NCI-H2107 treated with DMSO at 0.1 percent for 48 hours (cell line): ENCODE data around the gene ZDHHC11B.
"Not testable (repeated sequence)": the region's sequence is repeated elsewhere in the genome, so short reads cannot be mapped to it uniquely, and the experiment has no call there.

Source experiments
- DNase-seq: peaks from one replicate; lab custom pipeline; 2025; ENCODE audit not compliant: unreplicated experiment; lab: John Stamatoyannopoulos, UW

ZDHHC11B gene

DNA sequence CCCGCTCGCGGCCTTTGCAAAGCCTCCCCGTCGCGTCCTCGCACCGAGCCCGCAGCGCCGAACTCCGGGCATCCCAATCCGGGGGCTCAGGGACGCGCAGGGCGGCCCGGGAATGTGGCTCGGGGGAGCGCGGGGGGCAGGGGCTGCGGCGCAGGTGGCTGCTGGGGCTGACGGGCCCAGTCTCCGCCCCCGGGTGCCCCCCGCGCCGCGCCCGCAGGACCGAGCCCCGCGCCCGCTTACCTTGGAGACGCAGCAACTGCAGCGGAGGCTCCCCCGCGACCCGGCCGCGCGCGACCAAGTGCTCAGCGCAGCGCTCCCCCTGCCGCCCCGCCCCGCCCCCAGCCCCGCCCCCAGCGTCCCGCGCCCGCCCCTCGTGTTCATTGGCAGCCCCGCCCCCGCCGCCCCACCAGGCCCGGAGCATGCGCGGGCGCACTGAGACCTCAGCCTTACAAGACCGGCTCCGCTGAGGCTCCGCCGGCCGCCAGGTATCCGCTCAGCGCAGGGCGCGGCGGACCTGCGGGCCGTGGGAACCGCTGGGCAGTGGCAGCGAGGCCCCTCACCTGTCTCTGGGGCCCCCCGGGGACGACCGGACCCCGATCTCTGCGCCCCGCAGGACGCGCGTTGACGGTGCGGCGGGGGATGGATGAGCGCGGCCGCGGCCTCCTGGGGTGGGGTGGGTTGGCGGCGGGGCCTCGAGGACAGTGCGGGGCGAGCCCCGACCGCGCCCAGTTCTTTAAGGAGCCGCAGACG, at the start of gene ZDHHC11B:
Gene ZDHHC11B (minus strand): TSS at position 302 of the 750 bp plus-strand sequence. CDS start 17,810 bp downstream, outside the sequence.
- peak; percentile 61 for DNase-seq

DNA sequence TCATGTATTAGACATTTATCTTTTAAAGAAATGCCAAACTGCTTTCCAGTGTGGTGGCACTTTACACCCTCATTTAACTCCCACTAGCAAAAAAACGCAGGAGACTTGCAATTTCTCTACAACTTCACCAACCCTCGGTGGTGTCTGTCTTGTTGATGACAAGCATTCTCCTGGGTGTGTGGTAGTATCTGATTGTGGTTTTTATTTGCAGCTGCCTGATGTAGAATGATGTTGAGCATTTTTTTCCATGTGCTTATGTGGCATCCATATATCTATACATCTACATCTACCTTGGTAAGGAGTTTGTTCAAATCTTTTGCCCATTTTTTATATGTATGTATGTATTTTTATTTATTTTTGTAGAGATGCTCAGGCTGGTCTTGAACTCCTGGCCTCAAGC, 49.5 kb upstream of the ZDHHC11B start:
- not testable (repeated sequence) for DNase-seq

DNA sequence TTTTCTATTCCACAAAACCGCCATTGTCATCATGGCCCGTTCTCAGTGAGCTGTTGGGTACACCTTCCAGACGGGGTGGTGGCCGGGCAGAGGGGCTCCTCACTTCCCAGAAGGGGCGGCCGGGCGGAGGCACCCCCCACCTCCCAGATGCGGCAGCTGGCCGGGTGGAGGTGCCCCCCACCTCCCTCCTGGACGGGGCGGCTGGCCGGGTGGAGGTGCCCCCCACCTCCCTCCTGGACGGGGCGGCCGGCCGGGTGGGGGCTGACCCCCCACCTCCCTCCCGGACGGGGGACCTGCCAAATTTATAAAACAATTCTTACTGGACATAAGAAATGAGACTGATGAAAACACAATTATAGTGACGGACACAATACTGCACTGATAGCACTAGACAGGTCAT, 43.7 kb upstream of the ZDHHC11B start:
- not testable (repeated sequence) for DNase-seq

- DNase-seq: not testable (repeated sequence)
Measured at GRCh38 chr5:825544-825943, 41.0 kb upstream of the ZDHHC11B start.

DNA sequence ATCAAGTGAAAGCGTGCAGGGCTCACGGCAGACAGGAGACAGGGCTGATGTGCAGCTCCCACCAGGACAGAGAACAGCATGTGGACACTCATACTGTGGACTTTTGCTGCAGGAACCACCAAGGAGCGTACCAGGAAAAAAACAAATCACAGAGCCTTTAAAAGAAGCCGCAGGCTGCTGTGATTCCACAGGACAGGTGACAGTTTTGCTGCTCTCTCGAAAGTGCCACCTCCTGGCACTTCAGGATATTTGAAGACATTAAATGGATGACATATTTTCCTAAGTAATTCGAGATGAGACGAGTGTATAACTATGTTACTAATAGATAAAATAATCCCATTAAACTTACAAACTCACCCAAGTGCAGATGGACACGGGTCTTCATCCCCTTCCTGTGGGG, 37.0 kb upstream of the ZDHHC11B start:
- no peak for DNase-seq

GRCh38 chr5:820245-820644, 35.7 kb upstream of the ZDHHC11B start:
- no peak for DNase-seq

DNA sequence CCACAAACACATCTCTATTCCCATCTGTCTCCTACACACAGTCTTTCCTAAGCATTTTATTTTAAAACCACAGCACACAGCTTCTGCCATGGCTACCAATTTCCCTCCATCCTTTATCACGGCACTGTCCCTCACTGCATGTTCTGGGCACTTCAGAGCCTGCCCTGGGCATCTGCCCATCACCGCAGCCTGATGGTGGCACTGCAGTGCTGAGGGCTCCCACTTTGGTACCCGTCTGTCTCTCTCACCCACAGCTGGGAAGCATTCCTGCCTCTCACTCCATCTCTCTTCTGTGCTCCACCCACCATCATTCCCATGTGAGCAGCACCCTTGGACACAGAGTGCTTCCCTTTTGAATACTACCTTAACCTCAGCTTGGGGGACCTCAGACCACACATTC, 34.5 kb upstream of the ZDHHC11B start:
- DNase-seq: no peak

GRCh38 chr5:816176-816575, 31.6 kb upstream of the ZDHHC11B start:
- no peak for DNase-seq

DNA sequence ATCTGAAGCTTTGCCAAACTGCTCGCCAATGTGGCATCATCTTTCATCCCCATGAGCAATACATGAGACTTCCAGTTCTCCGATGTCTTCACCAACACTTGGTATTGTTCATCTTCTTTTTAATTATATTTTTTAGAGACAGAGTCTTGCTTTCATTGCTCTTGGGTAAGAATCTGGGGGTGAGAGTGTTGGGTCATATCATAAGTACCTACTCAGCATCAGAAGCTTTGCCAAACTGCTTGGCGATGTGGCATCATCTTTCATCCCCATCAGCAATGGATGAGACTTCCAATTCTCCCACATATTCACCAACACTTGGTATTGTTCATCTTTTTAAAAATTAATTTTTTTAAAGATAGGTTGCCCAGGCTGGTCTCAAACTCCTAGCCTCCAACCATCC, 30.9 kb upstream of the ZDHHC11B start:
- no peak for DNase-seq

DNA sequence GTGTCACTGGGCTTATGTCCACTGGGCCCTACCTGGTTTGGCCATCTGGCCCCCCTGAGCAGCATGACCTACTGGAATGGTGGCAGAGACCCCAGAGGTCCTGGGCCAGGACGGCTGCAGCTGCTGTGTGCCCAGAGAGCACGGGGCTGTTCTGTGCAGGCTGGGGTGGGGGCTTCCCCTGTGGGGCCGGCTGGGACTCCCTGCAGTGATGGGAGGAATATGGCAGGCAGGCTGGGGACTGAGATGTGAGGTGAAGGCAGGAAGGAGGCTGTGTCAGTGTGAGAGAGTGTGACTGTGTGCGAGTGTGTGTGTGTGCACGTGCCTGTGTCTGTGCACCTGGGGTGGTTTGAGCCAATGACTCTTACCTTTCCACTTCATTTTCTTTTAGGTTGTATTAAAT, 29.0 kb upstream of the ZDHHC11B start:
- DNase-seq: not testable (repeated sequence)

DNA sequence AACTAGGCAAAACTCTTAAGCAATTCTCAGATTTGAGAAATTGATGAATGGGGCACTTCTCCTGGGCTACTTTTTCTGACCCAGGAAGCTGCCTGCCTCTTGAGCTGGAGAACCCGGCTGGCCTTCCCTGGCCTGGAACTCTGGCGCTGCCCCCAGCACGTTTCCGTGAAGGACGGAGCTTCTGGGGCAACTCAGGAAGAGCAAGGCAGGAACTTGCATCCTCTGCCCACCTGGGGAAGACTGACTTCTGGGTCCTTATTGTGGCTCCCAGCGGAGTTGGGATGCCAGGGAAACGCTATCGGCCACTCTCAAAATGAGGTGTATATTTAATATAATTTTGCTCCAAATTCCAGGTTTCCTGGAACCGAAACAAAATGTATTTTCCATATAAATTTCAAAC, 26.9 kb upstream of the ZDHHC11B start:
- DNase-seq: not testable (repeated sequence)

DNA sequence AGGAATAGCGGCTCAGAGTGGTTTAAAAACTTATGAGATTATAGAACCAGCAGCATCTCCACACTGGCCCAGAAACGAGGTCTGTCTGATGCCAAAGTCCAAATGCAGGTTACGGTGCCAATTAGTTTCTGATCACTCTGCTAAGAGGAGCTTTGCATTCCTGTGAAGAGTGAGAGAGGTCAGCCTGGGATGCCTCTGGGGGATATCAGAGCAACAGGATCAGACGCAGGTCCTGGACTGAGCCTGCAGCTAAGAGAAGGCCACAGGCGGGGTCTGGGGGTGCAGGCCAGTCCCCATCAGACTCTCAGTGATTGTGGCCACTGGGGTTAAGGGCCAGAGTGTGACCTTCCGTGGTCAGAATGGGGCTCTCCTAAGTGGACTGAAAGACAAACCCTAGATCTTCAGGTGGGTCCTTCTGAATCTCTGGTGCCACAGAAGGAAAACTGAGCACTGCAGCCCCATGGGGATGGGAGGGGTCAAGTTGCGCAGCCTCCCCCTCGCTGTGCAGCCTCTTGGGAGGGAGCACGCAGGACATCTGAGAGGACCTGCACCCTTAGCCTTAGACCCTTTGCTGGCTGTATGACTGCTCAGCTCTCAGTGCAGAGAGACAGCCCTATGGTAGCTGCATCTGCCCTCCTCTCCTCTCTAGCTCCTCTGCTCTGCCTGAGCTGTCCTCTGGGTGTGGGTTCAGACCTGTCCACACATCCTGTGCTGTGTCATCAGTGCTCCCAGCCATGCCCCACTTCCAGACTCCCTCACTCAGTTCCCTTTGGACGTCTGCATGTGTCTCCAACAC, 23.4 kb upstream of the ZDHHC11B start:
- DNase-seq: not testable (repeated sequence)

DNA sequence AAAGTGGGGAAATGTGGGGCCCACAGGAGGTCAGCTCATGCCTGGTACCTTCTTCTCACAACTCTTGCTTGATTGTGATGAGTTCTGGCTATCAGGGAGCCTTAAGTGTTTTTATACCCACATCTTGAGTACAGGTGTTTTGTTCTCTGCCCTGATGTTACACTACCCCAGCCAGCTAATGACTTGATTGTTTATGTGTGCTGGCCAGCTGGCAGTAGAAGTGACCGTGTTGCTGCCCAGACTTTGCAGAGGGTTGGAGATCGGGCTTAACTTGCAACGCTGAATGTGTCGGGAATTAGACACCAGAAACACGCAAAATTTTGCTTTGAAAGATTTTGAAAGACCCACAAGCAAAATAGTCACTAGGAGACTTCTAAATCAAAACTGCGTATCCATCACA, 16.9 kb upstream of the ZDHHC11B start:
- DNase-seq: no peak

GRCh38 chr5:801055-801454, 16.5 kb upstream of the ZDHHC11B start:
- DNase-seq: not testable (repeated sequence)

DNA sequence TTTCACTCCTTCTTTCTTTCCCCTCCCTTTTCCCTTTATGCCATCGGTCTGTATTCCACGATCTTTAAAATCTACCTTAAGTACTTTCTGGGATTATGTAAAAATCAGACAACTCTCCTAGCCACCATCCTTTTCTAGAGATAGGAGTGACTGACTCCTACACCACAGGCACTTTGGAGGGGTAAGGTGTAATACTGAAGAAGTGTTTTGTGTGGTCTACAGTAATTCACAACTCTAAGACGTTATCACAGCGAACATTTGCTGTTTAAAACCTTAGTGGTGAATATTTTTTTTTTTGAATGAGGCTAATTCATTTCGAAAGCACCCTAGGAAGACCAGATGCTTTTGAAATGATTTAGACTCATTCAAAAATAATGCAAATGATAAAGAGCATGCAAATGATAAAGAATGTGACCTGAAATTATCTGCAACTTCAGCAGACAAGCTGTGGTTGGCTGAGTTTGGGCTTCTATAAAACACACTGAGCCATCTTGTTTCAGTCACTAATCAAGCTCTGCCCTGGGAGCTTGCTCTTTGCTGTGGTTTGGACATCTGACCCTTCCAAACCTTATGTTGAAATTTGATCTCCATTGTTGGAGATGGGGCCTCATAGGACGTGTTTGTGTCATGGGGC, 14.1 kb upstream of the ZDHHC11B start:
- not testable (repeated sequence) for DNase-seq

DNA sequence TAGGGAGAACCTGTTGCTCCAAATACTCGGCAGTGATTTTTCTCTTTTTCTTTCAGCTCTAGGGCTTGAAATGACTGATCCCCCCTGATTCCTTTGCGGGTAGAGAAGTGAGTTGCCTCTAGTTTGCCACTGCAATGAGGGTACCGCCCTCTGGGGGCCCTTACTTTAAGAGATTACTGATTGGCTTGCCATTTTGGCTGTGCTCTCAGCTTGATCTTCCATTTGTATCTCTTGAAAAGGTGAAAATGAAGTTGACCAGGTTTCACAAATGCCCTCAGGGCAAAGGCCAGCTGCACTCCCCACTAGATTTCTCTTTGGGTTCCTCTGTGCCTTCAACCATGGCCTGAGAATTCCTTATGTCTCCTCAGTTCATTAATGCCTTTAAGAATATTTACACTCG, 13.5 kb upstream of the ZDHHC11B start:
- not testable (repeated sequence) for DNase-seq

- not testable (repeated sequence) for DNase-seq
Measured at GRCh38 chr5:795873-796272, 11.3 kb upstream of the ZDHHC11B start.

- not testable (repeated sequence) for DNase-seq
Measured at GRCh38 chr5:794948-795347, 10.4 kb upstream of the ZDHHC11B start.

DNA sequence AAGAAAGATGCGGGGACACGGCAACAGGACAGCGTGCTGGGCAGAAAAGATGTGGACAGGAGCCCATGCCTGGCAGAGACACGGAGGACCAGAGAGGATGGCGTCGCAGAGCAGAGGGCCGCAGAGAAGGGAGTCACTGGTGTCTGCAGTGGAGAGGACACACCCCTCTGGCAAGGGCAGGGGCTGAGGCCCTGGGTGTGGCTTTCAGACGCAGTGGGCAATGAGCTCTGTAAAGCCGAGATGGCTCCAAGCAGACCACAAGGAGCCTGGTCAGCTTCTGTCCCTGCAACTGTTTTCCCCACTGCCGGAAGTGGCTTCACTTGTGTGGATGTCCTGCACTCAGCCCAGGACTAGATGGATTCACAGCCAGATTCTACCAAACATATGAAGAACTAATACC, 4.2 kb upstream of the ZDHHC11B start:
- not testable (repeated sequence) for DNase-seq

DNA sequence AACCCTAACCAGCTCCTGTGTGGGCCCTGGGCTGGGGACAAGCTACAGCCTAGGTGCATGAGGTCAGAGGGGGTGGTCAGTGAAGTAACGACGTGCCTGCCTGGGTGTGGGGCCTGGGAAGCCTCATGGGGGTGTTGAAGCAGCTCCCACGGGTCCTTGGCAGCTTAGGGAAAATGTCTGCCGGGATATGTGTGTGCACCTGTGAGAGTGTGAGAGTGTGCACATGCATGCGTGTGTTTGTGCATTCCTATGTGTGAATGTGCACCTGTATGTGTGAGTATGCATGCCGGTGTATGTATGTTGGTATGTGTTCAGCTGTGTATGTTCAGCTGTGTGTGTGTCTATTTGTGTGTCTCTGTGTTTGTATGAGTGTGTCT, 3.3 kb upstream of the ZDHHC11B start:
- DNase-seq: not testable (repeated sequence)

DNA sequence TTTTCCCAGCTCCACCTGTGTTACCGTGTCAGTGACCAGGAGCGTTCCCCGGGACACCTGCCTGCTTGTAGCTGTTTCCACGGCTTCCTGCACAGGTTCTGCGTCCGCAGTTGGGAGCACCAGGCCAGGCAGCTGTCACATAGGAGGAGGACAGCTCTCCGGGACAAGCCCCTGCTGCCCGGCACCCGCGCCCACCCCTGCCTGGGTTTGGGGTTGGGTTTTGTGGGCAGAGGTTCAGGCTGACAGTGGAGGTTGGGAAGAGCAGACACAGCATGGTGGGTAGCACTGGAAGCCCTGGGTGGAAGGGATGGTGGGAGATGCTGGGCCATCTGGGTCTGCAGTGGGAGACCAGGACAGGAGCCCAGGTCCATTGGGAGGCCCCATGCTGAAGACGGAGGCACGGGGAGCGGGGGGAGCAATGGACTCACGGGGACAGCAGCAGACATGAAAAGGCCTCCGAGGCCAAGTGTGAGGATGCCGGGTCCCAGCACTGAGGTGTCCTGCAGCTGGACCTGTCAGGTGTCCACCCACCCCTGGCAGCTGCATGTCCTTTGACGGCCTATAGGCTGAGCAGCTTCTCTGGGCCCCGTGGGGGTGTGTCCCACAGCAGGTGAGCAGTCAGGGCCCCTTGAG, 2.8 kb upstream of the ZDHHC11B start:
- not testable (repeated sequence) for DNase-seq
